Activated naive CD4-positive, alpha-beta T cell treated with anti-CD3 and anti-CD28 coated beads, Interleukin-2, amount 10 ng/mL, durations not matched to agents 7 days and 5 days (primary cell): ENCODE data around the gene MATCAP1.
A peak's percentile ranks its signal among the peaks of the same experiment; 100 is the strongest.

Source experiments
- CTCF ChIA-PET: fragments of 350-600 bp; sonication (Branson Sonifier 250); formaldehyde crosslinking; loops from one replicate; lab custom pipeline; 2021; ENCODE audit warnings: antibody characterized with exemption; lab: Charles Lee
- DNase-seq: peaks from one replicate; pipeline ENCODE4 v3.0.0-alpha.2; 2020
- H3K27ac Mint-ChIP-seq: one replicate; pipeline ENCODE4 v1.8.0; 2021; ENCODE audit warnings: mild to moderate bottlenecking, moderate library complexity, mixed read lengths
- H3K27me3 Mint-ChIP-seq: one replicate; pipeline ENCODE4 v1.8.0; 2021; ENCODE audit warnings: mild to moderate bottlenecking, mixed read lengths
- H3K36me3 Mint-ChIP-seq: one replicate; pipeline ENCODE4 v1.8.0; 2021; ENCODE audit warnings: mixed read lengths
- H3K4me1 Mint-ChIP-seq: one replicate; pipeline ENCODE4 v1.8.0; 2021; ENCODE audit warnings: mixed read lengths
- H3K4me3 Mint-ChIP-seq: one replicate; pipeline ENCODE4 v1.8.0; 2021; ENCODE audit warnings: mild to moderate bottlenecking, moderate library complexity, mixed read lengths
- H3K9me3 Mint-ChIP-seq: one replicate; pipeline ENCODE4 v1.8.0; 2021; ENCODE audit warnings: mixed read lengths

MATCAP1 gene

DNA sequence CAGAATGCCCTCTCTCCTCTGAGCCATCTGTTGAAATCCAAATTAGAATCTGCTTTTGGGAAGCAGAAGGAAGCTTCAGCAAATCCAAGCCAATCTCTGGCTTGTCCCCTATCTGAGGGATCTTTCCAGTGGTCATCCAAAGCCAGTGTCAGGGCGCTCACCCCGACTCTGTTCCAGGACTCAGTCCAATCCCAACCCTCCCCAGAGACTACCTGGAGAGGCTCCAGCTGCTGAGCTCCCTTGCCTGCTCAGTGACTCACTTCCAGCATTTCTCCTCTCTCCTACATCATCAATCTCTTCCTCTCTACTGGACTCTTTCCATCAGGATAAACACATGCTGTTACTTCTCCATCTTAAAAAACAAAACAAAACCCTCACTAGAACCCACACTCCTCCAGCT, 2.4 kb downstream of the MATCAP1 start:
- Mint-ChIP-seq H3K4me1 (peaks cover 42% of the 10 kb centered on the region), H3K27ac (no peak overlapping the region), H3K27me3 (peaks cover 52% of the 10 kb centered on the region), H3K9me3 (no peaks in the 10 kb centered on the region), H3K4me3 (no peak overlapping the region), H3K36me3 (peaks cover 10% of the 10 kb centered on the region)
- no peak for DNase-seq
- CTCF ChIA-PET: interaction anchor here (1.0 to 1.4 kb wide), 3 partner anchors 18 to 164 kb away, joined by 3 to 4 read pairs (median 4); no protein-coding TSS in a partner anchor

DNA sequence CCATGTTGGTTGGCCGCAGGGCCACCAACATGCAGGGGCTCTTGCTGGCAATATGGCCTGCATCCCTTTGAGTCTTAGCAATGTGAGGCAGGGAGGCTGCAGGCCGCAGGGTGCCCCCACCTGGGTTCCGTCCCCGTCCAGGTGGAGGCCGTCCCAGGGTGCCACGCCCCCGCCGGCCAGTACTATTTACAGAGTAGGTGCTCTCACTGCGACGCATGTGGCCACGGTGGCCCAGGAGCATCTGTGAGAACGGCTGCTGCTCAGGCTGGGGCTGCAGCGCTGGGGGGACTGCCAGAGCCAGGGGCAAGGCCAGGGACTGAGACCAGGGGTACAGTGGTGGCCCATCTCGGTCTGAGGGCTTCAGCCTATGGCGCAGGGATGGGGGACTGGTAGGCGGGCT, 3.6 kb downstream of the MATCAP1 start:
- Mint-ChIP-seq H3K4me3 (no peak overlapping the region), H3K27ac (no peak overlapping the region), H3K36me3 (peaks cover 12% of the 10 kb centered on the region), H3K9me3 (no peaks in the 10 kb centered on the region), H3K4me1 (peaks cover 41% of the 10 kb centered on the region), H3K27me3 (peaks cover 54% of the 10 kb centered on the region)
- CTCF ChIA-PET: interaction anchor here (1.0 to 1.4 kb wide), 4 partner anchors 17 to 162 kb away, joined by 4 to 6 read pairs (median 4); no protein-coding TSS in a partner anchor
- DNase-seq: no peak

DNA sequence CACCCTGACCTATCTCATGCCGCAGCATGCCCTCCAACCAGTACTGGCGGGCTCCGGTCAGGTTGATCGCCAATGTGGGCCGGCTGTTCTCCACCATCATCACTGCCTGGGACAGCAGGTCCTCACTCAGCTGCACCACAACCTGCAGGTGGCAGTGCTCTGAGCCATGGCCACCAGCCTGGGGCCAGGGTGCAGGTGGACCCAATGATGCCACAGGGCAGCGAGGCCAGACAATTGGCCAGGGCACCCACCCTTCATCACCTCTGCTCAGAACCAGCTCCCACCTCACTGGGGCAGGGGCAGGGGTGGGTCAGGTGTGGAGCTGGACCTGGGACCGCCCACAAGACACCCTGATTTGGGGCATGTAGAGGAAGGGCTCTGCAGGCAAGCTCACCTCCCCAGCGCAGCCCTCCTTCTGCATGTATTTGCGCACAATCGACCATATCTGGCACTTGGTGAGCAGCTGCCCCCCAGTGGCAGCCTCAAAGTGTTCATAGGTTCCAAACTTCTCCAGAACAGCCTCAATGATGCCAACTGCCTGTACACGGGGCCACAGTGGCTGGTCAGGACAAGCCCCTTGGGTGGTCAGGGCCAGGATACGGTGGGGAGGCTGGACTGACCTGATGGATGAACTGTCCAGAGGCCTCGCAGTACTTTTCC, 4.2 kb downstream of the MATCAP1 start:
- Mint-ChIP-seq H3K4me1 (peaks cover 36% of the 10 kb centered on the region), H3K27me3 (peaks cover 54% of the 10 kb centered on the region), H3K9me3 (no peaks in the 10 kb centered on the region), H3K36me3 (peaks cover 12% of the 10 kb centered on the region), H3K4me3 (peak overlapping the region; percentile 38), H3K27ac (no peak overlapping the region)
- peak; percentile 55 for DNase-seq
- CTCF ChIA-PET: interaction anchor here (0.7 to 1.4 kb wide), 7 partner anchors 10 to 218 kb away, joined by 3 to 6 read pairs (median 4); partner anchors contain the start of genes CES3 and NOL3

DNA sequence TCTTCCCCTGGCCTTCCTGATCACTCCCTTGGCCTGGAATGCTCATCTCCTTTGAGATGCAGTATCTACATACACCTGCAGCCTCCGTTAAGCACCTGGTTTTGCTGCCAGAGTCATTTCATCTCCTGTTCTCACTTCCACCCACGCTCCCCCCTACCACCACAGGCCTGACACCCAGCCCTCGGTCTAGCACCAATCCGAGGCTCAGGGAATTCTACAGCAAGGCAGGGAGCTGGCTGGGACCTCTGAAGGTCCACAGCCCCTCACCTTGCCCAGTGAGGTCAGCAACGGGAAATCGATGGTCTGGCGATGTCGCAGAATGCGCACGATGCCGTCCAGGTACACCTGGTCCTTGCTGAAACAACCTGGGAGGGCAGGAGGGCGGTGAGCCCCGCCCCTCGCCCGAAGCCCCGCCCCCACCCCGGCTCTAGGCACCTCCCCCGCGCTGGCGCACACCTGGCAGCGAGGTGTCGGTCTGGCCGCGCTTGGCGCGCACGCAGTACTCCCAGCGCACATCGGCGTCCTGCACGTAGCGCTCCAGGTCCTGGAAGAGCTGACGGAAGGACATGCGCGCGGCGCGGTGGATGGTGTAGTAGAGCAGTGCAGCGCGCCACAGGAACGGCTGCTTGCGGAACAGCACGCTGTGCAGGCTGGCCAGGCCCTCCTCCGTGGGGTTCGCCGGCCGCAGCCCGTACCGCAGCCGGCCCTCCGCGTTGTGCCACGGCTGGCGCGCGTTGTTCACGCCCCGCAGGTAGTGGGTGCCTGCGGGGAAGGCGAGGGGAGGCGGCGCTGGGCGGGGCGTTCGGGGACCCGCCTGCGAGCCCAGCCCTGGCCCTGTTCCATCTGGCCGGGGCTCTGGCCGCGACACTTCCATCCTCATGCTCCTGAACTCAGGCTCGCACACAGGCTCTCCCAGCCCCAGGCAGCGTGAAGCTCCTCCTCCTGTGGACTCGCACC, 5.7 kb downstream of the MATCAP1 start:
- peaks cover 15% of the 10 kb centered on the region for H3K36me3 Mint-ChIP-seq
- no peak overlapping the region for H3K27ac Mint-ChIP-seq
- peak overlapping the region; percentile 63 for H3K4me3 Mint-ChIP-seq
- H3K9me3 Mint-ChIP-seq: no peaks in the 10 kb centered on the region
- CTCF ChIA-PET: interaction anchor here (0.7 to 3.5 kb wide), 8 partner anchors 7 to 216 kb away, joined by 3 to 17 read pairs (median 4); partner anchors contain the start of gene CES3
- peak; percentile 82 for DNase-seq
- H3K4me1 Mint-ChIP-seq: peaks cover 45% of the 10 kb centered on the region
- peaks cover 66% of the 10 kb centered on the region for H3K27me3 Mint-ChIP-seq

DNA sequence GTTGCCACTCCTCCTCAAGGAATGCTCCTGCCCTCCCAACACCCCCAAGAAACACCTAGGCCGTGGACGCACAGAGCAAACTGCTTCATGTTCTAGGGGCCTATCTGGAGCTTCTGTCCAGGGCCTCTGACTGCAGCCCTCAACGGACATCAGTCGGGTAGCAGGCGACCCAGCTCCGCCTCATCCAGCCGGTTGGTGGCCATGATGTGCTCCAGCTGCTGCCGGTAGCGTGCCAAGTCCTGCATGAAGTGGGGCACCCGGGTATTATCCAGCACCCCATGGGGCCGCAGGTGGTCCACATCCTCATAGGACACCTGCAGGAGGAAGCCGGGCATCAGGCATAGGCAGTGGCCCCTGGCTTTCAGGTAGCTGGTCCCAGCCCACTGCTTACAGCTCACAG, 7.1 kb downstream of the MATCAP1 start:
- H3K4me1 Mint-ChIP-seq: peaks cover 52% of the 10 kb centered on the region
- peaks cover 80% of the 10 kb centered on the region for H3K27me3 Mint-ChIP-seq
- H3K27ac Mint-ChIP-seq: no peak overlapping the region
- H3K36me3 Mint-ChIP-seq: peaks cover 17% of the 10 kb centered on the region
- H3K9me3 Mint-ChIP-seq: no peaks in the 10 kb centered on the region
- DNase-seq: no peak
- H3K4me3 Mint-ChIP-seq: no peak overlapping the region
- CTCF ChIA-PET: interaction anchor here (0.6 to 3.5 kb wide), 6 partner anchors 9 to 466 kb away, joined by 3 to 17 read pairs (median 5); no protein-coding TSS in a partner anchor

DNA sequence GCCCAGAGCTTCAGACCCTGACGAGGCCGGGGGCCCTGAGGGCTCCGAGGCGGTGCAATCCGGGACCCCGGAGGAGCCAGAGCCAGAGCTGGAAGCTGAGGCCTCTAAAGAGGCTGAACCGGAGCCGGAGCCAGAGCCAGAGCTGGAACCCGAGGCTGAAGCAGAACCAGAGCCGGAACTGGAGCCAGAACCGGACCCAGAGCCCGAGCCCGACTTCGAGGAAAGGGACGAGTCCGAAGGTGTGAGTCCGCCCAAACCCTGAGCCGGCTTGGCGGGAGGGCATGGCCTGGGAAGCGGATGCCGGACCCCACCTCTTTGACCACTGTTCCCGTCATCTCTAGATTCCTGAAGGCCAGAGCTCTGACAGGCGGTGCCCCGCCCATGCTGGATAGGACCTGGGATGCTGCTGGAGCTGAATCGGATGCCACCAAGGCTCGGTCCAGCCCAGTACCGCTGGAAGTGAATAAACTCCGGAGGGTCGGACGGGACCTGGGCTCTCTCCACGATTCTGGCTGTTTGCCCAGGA, 9.0 kb downstream of the MATCAP1 start:
- Mint-ChIP-seq H3K4me3 (peak overlapping the region; percentile 29), H3K27me3 (peaks cover 99% of the 10 kb centered on the region)

DNA sequence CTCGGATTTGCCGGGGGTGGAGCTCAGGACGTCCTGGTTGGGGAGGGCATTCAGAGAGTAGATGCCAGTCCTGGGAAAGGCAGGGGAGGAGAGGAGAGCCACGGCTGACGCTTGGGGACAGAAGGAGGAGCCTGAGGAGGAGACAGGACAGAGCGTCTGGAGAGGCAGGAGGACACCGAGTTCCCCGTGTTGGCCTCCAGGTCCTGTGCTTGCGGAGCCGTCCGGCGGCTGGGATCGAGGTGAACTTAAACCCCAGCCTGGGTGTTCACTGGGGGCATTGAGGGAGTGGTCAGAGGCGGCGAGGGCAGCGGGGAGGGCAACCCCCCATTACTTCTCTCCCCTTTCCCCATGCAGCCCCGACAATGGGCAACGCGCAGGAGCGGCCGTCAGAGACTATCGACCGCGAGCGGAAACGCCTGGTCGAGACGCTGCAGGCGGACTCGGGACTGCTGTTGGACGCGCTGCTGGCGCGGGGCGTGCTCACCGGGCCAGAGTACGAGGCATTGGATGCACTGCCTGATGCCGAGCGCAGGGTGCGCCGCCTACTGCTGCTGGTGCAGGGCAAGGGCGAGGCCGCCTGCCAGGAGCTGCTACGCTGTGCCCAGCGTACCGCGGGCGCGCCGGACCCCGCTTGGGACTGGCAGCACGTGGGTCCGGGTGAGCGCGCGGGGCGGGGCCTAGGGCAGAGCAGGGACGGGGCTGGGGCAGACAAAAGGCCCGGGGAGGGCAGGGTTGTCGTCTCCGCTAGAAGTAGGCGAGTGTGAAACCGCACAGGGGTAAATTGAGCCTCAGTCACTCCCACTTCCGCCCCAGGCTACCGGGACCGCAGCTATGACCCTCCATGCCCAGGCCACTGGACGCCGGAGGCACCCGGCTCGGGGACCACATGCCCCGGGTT, 9.7 kb downstream of the MATCAP1 start:
- H3K27ac Mint-ChIP-seq: no peak overlapping the region
- peak overlapping the region; percentile 74 for H3K4me3 Mint-ChIP-seq
- H3K27me3 Mint-ChIP-seq: peaks cover 100% of the 10 kb centered on the region
- CTCF ChIA-PET: interaction anchor here (1.1 to 3.5 kb wide), 7 partner anchors 9 to 156 kb away, joined by 3 to 18 read pairs (median 8); partner anchors contain the start of genes EXOC3L1, FBXL8 and TRADD
- peaks cover 33% of the 10 kb centered on the region for H3K36me3 Mint-ChIP-seq
- H3K9me3 Mint-ChIP-seq: no peaks in the 10 kb centered on the region
- peaks cover 67% of the 10 kb centered on the region for H3K4me1 Mint-ChIP-seq
- DNase-seq: peak; percentile 86

More for the DNA sequence above, 9.0 kb downstream of the MATCAP1 start:
- no peak for DNase-seq
- H3K9me3 Mint-ChIP-seq: no peaks in the 10 kb centered on the region
- CTCF ChIA-PET: interaction anchor here (1.1 to 3.5 kb wide), 7 partner anchors 8 to 157 kb away, joined by 3 to 18 read pairs (median 8); partner anchors contain the start of genes EXOC3L1, FBXL8 and TRADD
- H3K36me3 Mint-ChIP-seq: peaks cover 31% of the 10 kb centered on the region
- peaks cover 68% of the 10 kb centered on the region for H3K4me1 Mint-ChIP-seq
- H3K27ac Mint-ChIP-seq: no peak overlapping the region

DNA sequence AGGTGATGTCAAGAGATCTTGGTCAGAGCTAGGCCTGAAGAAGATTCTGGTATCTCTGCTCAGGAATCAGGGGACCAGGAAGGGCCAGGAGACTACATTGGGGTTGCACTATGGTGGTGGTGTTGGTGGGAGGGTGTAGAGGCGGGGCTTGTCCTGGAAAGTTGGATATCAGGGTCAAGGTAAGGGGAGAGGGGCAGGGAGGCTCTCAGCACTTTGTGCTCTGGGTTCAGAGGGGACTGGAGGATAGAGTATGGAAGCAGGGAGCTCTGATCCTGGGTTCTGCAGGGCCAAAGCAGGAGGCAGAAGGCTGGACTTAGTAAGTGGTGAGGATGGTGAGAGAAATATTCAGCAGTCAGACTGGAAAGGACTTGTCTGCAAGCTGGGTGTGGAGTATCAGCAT, 10.4 kb downstream of the MATCAP1 start:
- no peaks in the 10 kb centered on the region for H3K9me3 Mint-ChIP-seq
- no peak overlapping the region for H3K27ac Mint-ChIP-seq
- DNase-seq: no peak
- H3K4me3 Mint-ChIP-seq: peak overlapping the region; percentile 74
- peaks cover 100% of the 10 kb centered on the region for H3K27me3 Mint-ChIP-seq
- peaks cover 66% of the 10 kb centered on the region for H3K4me1 Mint-ChIP-seq
- peaks cover 31% of the 10 kb centered on the region for H3K36me3 Mint-ChIP-seq
- CTCF ChIA-PET: interaction anchor here (0.6 to 3.3 kb wide), 6 partner anchors 10 to 215 kb away, joined by 3 to 18 read pairs (median 6); partner anchors contain the start of gene EXOC3L1

DNA sequence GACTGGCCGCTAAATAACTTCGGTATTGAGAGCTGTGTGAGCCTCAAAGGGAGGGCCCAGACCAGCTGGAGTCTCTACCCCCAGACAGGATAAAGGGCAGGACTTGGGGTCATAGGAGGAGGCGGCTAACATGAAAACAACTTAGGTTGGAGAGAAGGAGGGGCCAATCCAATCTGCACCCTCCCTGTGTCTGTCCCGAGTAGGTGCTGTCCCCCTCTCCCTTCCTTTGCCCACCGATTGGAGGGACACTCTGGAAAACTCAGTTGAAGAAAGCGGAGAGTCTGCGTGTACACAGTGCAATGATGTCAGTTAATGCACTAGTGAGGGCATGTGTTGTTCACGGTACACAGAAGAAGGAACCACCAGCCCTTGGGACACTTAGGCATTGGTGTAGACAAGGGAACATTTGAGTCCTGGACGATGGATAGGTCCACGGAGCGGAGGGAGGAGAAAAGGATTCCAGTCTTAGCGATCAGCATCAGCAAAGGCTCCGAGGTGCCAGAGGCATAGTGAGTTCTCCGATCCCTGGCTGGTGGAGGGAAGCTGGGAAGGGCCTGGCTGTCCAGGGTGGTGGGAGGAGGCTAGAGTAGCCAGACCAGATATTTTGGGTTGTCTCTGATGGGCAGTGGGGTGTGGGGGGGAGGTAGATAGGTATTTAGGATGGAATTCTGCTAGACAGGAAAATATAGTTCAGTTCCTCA, 12.7 kb downstream of the MATCAP1 start:
- H3K4me3 Mint-ChIP-seq: peak overlapping the region; percentile 68
- DNase-seq: no peak
- CTCF ChIA-PET: interaction anchor here (3.1 to 4.9 kb wide), 4 partner anchors 11 to 154 kb away, joined by 16 to 23 read pairs (median 18); partner anchors contain the start of genes FBXL8 and TRADD
- peaks cover 100% of the 10 kb centered on the region for H3K27me3 Mint-ChIP-seq
- H3K4me1 Mint-ChIP-seq: peaks cover 65% of the 10 kb centered on the region
- H3K36me3 Mint-ChIP-seq: peaks cover 39% of the 10 kb centered on the region
- H3K27ac Mint-ChIP-seq: peak overlapping the region; percentile 24
- no peaks in the 10 kb centered on the region for H3K9me3 Mint-ChIP-seq

DNA sequence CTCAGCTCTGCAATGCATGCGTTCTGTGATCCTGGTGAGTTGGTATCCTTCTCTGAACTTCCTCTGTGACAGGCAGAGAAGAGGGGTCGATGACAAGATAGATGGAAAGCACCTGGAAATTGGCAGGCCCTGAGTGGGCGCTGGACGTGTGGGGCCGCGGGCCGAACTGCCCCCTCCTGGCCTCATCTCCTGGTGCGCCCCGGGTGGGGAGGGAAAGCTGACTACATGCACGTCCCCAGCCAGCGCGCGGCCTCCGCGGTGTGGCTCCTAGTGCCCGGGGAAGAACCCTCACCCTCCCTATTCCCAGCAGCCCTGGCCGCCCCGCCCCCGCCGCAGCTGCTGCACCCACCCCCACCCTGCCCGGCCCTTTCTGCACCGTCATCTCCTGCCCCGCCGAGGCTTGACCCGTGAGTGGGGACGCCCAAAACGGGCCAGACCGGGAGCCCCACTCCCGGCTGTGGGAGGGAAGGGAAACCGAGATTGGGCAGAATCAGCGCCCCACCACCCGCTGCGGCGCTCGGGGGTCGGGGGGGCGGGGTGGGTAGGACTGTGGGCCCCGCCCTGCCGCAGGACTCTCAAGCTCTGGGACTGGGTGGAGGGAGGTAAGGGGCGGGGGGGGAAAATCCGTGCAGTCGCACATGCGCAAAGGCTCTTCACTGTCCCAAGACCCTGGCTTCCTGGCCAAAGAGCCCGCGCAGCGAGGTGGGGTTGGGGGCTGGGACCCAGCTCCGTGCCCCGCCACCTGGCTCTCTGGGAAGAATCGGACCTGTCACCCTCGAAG, 13.4 kb downstream of the MATCAP1 start, which contains the start of gene NOL3:
NOL3 (plus strand) TSS at position 371 of the 781 bp plus-strand sequence.
- DNase-seq: peak; percentile 66
- Mint-ChIP-seq H3K9me3 (no peaks in the 10 kb centered on the region), H3K4me3 (peak within 1 kb of the TSS; percentile 68), H3K27me3 (peaks cover 100% of the 10 kb centered on the region), H3K4me1 (peaks cover 66% of the 10 kb centered on the region), H3K36me3 (peaks cover 37% of the 10 kb centered on the region), H3K27ac (peak within 1 kb of the TSS; percentile 24)
- CTCF ChIA-PET: interaction anchor here (0.6 to 4.9 kb wide), 11 partner anchors 9 to 310 kb away, joined by 3 to 23 read pairs (median 3); partner anchors contain the start of genes ATP6V0D1, FBXL8 and TRADD

DNA sequence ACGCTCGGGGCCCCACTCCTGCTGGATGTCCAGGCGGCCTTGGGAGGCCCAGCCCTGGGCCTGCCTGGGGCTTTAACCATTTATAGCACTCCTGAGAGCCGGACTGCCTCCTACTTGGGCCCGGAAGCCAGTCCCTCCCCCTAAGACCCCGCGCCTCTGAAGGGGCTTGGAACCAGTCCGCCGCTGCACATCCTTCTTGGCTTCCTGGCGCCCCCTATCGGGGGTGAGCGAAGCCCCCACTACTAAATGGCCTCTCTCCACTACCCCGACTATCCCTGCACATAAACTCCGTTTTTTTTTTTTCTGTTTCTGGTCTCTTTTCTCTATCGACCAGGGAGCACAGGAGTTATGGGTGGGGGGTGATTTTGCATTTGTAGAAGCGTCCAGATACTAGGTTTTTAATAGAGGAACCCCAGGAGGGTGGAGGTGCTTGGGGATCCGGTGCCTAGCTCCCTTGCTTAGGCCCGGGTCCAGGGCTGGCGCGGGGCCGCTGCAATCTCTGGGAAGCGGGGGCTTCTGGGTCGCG, 14.1 kb downstream of the MATCAP1 start:
- Mint-ChIP-seq H3K27ac (no peak overlapping the region), H3K4me3 (peak overlapping the region; percentile 68), H3K36me3 (peaks cover 41% of the 10 kb centered on the region), H3K4me1 (peaks cover 70% of the 10 kb centered on the region), H3K9me3 (no peaks in the 10 kb centered on the region), H3K27me3 (peaks cover 100% of the 10 kb centered on the region)
- DNase-seq: peak; percentile 64
- CTCF ChIA-PET: interaction anchor here (0.6 to 4.9 kb wide), 11 partner anchors 9 to 311 kb away, joined by 3 to 23 read pairs (median 3); partner anchors contain the start of genes ATP6V0D1, FBXL8 and TRADD
